HCT116 (cell line): Measurements from ENCODE around the gene GJD2. TPM values are rescaled to one million over a fixed set of nuclear protein-coding genes. Genes with fewer than 3 reads are reported as not detected.

Source experiments
- ATAC-seq: fragments of 200-7000 bp; cut with Tn5 transposase; 2 replicates; pipeline ENCODE4 v1.9.1; 2020; ENCODE audit warnings: mild to moderate bottlenecking, moderate library complexity
- BruUV-seq: library from RNA; stranded (reverse); fragments of 400-500 nt; replicated peaks from 2 replicates; lab custom pipeline; 2021; lab: Mats Ljungman, UMichigan
- CTCF ChIA-PET: fragments of 300-600 bp; sonication (Branson Sonifier 250); formaldehyde crosslinking; loops from one replicate; lab custom pipeline; 2021; ENCODE audit warnings: antibody characterized with exemption; lab: Charles Lee
- POLR2A ChIA-PET: fragments of 300-600, 350-600 bp; sonication (Branson Sonifier 250); formaldehyde crosslinking; loops from one replicate; lab custom pipeline; 2021; ENCODE audit warnings: antibody characterized with exemption; lab: Charles Lee
- RAD21 ChIA-PET, 2 experiments: fragments of 300-600 bp; sonication (Branson Sonifier 250); formaldehyde crosslinking; loops; one replicate each; lab custom pipeline; 2023; ENCODE audit warnings: low total read pairs in 2 of 2; ENCODE audit not compliant: uncharacterized antibody in 2 of 2, unreplicated experiment in 2 of 2, low non-redundant PET in 1 of 2; lab: Charles Lee
- DNase-seq: peaks from one replicate; pipeline ENCODE4 v3.0.0-alpha.2; 2010; ENCODE audit warnings: low read depth, low spot score
- H2AFZ ChIP-seq: fragments of 200-600 bp; shearing (Covaris generic), sonication (generic); 2 replicates; pipeline ENCODE4 v1.6.1; 2017; ENCODE audit warnings: low read depth, mixed run types, mixed read lengths, antibody characterized with exemption, low read length; ENCODE audit not compliant: poor library complexity, severe bottlenecking
- H3K27ac ChIP-seq: 2 replicates; pipeline ENCODE4 v1.5.1; 2012; ENCODE audit warnings: low read depth, low read length
- H3K27me3 ChIP-seq: fragments of 200-600 bp; sonication (generic); 2 replicates; pipeline ENCODE4 v1.6.1; 2016; ENCODE audit warnings: mixed run types, low read length, mixed read lengths; ENCODE audit not compliant: insufficient read depth
- H3K36me3 ChIP-seq, 2 experiments: fragments of 200-500 bp in 1 of 2; fragments of 200-600 bp in 1 of 2; sonication (Bioruptor generic) in 1 of 2; sonication (generic) in 1 of 2; 2 replicates each; pipeline versions ENCODE4 v1.5.1 to v1.6.1; 2014 to 2016; ENCODE audit warnings: low read length in 2 of 2, inconsistent platforms in 1 of 2, mixed read lengths in 1 of 2, mixed run types in 1 of 2; ENCODE audit not compliant: insufficient read depth in 2 of 2, control insufficient read depth in 1 of 2
- H3K4me1 ChIP-seq, 2 experiments: fragments of 200-600 bp in 1 of 2; sonication (generic) in 1 of 2; 2 replicates each; pipeline versions ENCODE4 v1.5.1 to v1.6.1; 2012 to 2017; ENCODE audit warnings: low read length in 2 of 2, inconsistent platforms in 1 of 2, mild to moderate bottlenecking in 1 of 2, mixed read lengths in 1 of 2, mixed run types in 1 of 2, moderate library complexity in 1 of 2; ENCODE audit not compliant: insufficient read depth in 2 of 2, control insufficient read depth in 1 of 2
- H3K4me2 ChIP-seq: fragments of 200-600 bp; sonication (generic); 2 replicates; pipeline ENCODE4 v1.6.1; 2017; ENCODE audit warnings: mixed run types, low read length, mixed read lengths
- H3K4me3 ChIP-seq, 2 experiments: fragments of 200-600 bp in 1 of 2; sonication (generic) in 1 of 2; replicated peaks in 1 of 2; 2 replicates each; pipeline ENCODE4 v1.5.1; 2011 to 2016; ENCODE audit warnings: low read length in 2 of 2, control low read depth in 1 of 2, low read depth in 1 of 2, mild to moderate bottlenecking in 1 of 2, mixed read lengths in 1 of 2, mixed run types in 1 of 2
- H3K79me2 ChIP-seq: fragments of 200-600 bp; sonication (generic); 2 replicates; pipeline ENCODE4 v1.6.1; 2017; ENCODE audit warnings: mild to moderate bottlenecking, mixed run types, low read length, moderate library complexity, mixed read lengths; ENCODE audit not compliant: insufficient read depth
- H3K9ac ChIP-seq: fragments of 200-600 bp; sonication (generic); 2 replicates; pipeline ENCODE4 v1.6.1; 2016; ENCODE audit warnings: low read length, mixed read lengths
- H3K9me2 ChIP-seq: fragments of 200-600 bp; sonication (generic), shearing (Covaris generic); 2 replicates; pipeline ENCODE4 v1.6.1; 2017; ENCODE audit warnings: mixed run types, mild to moderate bottlenecking, moderate library complexity; ENCODE audit not compliant: insufficient read depth
- H3K9me3 ChIP-seq, 2 experiments: fragments of 200-500 bp in 1 of 2; fragments of 200-600 bp in 1 of 2; sonication (Bioruptor generic) in 1 of 2; sonication (generic) in 1 of 2; 2 replicates each; pipeline ENCODE4 v1.6.1; 2014 to 2017; ENCODE audit warnings: low read length in 2 of 2, mixed read lengths in 2 of 2, inconsistent platforms in 1 of 2, low read depth in 1 of 2, mild to moderate bottlenecking in 1 of 2, mixed run types in 1 of 2, moderate library complexity in 1 of 2; ENCODE audit not compliant: control insufficient read depth in 1 of 2, insufficient read depth in 1 of 2
- H4K20me1 ChIP-seq: fragments of 200-600 bp; sonication (generic), shearing (Covaris generic); 2 replicates; pipeline ENCODE4 v1.6.1; 2017; ENCODE audit warnings: mixed run types, mild to moderate bottlenecking, moderate library complexity; ENCODE audit not compliant: insufficient read depth
- ATF3 ChIP-seq: IDR thresholded peaks from 2 replicates; pipeline ENCODE4 v1.6.1; 2012
- CEBPB ChIP-seq: IDR thresholded peaks from 2 replicates; pipeline ENCODE4 v1.6.1; 2012; ENCODE audit warnings: low read depth
- CTCF ChIP-seq, 3 experiments: fragments of 200-600 bp in 1 of 3; sonication (generic) in 1 of 3; IDR thresholded peaks in 2 of 3; conservative IDR thresholded peaks in 1 of 3; 2 replicates each; pipeline ENCODE4 v1.5.1; 2012 to 2017; ENCODE audit warnings: low read depth in 2 of 3, low read length in 2 of 3, antibody characterized with exemption in 1 of 3, borderline replicate concordance in 1 of 3, control low read depth in 1 of 3, mild to moderate bottlenecking in 1 of 3, mixed read lengths in 1 of 3, mixed run types in 1 of 3, moderate library complexity in 1 of 3; ENCODE audit not compliant: insufficient read depth in 1 of 3
- EGR1 ChIP-seq: IDR thresholded peaks from 2 replicates; pipeline ENCODE4 v1.6.1; 2012; ENCODE audit warnings: low read depth
- EZH2 ChIP-seq: fragments of 200-600 bp; sonication (generic); IDR thresholded peaks from 2 replicates; pipeline ENCODE4 v1.6.1; 2017; ENCODE audit warnings: antibody characterized with exemption, mixed run types
- EZH2phosphoT487 ChIP-seq: fragments of 200-600 bp; IDR thresholded peaks from 2 replicates; pipeline ENCODE4 v1.6.1; 2018; ENCODE audit warnings: antibody characterized with exemption, borderline replicate concordance
- FOSL1 ChIP-seq: IDR thresholded peaks from 2 replicates; pipeline ENCODE4 v1.6.1; 2012; ENCODE audit warnings: low read depth
- POLR2A ChIP-seq: IDR thresholded peaks from 2 replicates; pipeline ENCODE4 v1.7.0; 2011; ENCODE audit warnings: borderline replicate concordance; ENCODE audit not compliant: insufficient read depth, insufficient read length; ENCODE audit errors: extremely low read depth
- POLR2AphosphoS5 ChIP-seq: IDR thresholded peaks from 2 replicates; pipeline ENCODE4 v1.6.1; 2011; ENCODE audit warnings: mild to moderate bottlenecking, low read depth, low read length, moderate library complexity
- RAD21 ChIP-seq: IDR thresholded peaks from 2 replicates; pipeline ENCODE4 v1.6.1; 2012; ENCODE audit warnings: low read depth, mild to moderate bottlenecking
- REST ChIP-seq: IDR thresholded peaks from 2 replicates; pipeline ENCODE4 v1.6.1; 2012; ENCODE audit warnings: low read depth
- TCF7L2 ChIP-seq: IDR thresholded peaks from 2 replicates; pipeline ENCODE4 v1.7.0; 2011; ENCODE audit warnings: borderline replicate concordance, inconsistent platforms; ENCODE audit not compliant: insufficient read depth, insufficient read length; ENCODE audit errors: extremely low read depth
- YY1 ChIP-seq: IDR thresholded peaks from 2 replicates; pipeline ENCODE4 v1.6.1; 2011; ENCODE audit warnings: low read length, low read depth, moderate library complexity, mild to moderate bottlenecking; ENCODE audit not compliant: insufficient replicate concordance; ENCODE audit errors: extremely low read depth
- ZBTB33 ChIP-seq: IDR thresholded peaks from 2 replicates; pipeline ENCODE4 v1.6.1; 2011; ENCODE audit warnings: mild to moderate bottlenecking, low read length, moderate library complexity; ENCODE audit not compliant: insufficient replicate concordance; ENCODE audit errors: extremely low read depth
- ZFX ChIP-seq: fragments of 450-650 bp; IDR thresholded peaks from 2 replicates; pipeline ENCODE4 v1.6.1; 2017
- ZNF274 ChIP-seq: fragments of 200-500 bp; sonication (Bioruptor generic); IDR thresholded peaks from 2 replicates; pipeline ENCODE4 v1.6.1; 2014; ENCODE audit warnings: mild to moderate bottlenecking, low read depth, low read length, inconsistent platforms
- intact Hi-C: fragments of 100-400 bp; cut with micrococcal nuclease; formaldehyde crosslinking; loops from 2 replicates; pipeline ENCODE4 v1.10.0; 2022
- total RNA-seq: library from RNA; stranded (reverse); gene quantifications from one replicate; pipeline ENCODE4 v1.2.1, GENCODE V29; 2021; ENCODE audit not compliant: unreplicated experiment

The GJD2 gene
- total RNA-seq, 1 experiment from 2014 or later = not detected

- DNase-seq (no peak), ATAC-seq (peak; percentile 73)
- Histone ChIP-seq H4K20me1 (no peaks in the 10 kb centered on the region), H2AFZ (peak overlapping the region; percentile 81), H3K27me3 (peaks cover 39% of the 10 kb centered on the region), H3K4me1 (peaks cover 9 to 11% of the 10 kb centered on the region in 2 experiments), H3K4me3 (peak overlapping the region in 1 of 2 experiments; percentile 43; a peak in 2 of 4 replicates), H3K9ac (no peak overlapping the region), H3K27ac (no peak overlapping the region), H3K79me2 (no peaks in the 10 kb centered on the region), H3K9me2 (no peaks in the 10 kb centered on the region), H3K4me2 (peak overlapping the region; percentile 65), H3K36me3 (no peaks in the 10 kb centered on the region), H3K9me3 (no peaks in the 10 kb centered on the region)
- intact Hi-C loops = no loop called here
- CTCF ChIA-PET = no interaction called here
- POLR2A ChIA-PET = no interaction called here
- TF ChIP-seq ZFX (no peak), POLR2A (no peak), YY1 (no peak), RAD21 (no peak), ZNF274 (no peak), TCF7L2 (peak; percentile 25), EZH2phosphoT487 (no peak), ZBTB33 (no peak), POLR2AphosphoS5 (no peak), EGR1 (no peak), EZH2 (no peak), CEBPB (no peak), CTCF (IDR thresholded peaks at IDR 0.05 in 2 of 3, conservative IDR thresholded peaks at IDR 0.05 in 1 of 3; ENCODE audit: borderline replicate concordance in 1 of 3, insufficient read depth in 1 of 3, low read depth in 2 of 3, low read length in 2 of 3) (peak in 2 of 3 experiments; percentile 15 to 26; a peak in 2 of 6 replicates), REST (no peak), ATF3 (no peak), FOSL1 (no peak)
- RAD21 ChIA-PET = no interaction called here
- BruUV-seq = no TSS peak
These were observed 32.4 kb downstream of the GJD2 start for GRCh38 chr15:34722439-34722836.
